HL-60/S4 treated with phorbol 12-myristate 13-acetate at 8.2 ng/mL for 4 days and 3 days (cell line): ENCODE results near the gene C1orf50.
"Not testable (repeated sequence)": the region's sequence is repeated elsewhere in the genome, so short reads cannot be mapped to it uniquely, and the experiment has no call there.

Experiments used
- in situ Hi-C: fragments of 300-500 bp; cut with MboI; formaldehyde crosslinking; loops from 2 replicates; pipeline ENCODE4 v1.15.0; 2022; ENCODE audit warnings: low sequenced_read_pairs

Gene C1orf50

DNA sequence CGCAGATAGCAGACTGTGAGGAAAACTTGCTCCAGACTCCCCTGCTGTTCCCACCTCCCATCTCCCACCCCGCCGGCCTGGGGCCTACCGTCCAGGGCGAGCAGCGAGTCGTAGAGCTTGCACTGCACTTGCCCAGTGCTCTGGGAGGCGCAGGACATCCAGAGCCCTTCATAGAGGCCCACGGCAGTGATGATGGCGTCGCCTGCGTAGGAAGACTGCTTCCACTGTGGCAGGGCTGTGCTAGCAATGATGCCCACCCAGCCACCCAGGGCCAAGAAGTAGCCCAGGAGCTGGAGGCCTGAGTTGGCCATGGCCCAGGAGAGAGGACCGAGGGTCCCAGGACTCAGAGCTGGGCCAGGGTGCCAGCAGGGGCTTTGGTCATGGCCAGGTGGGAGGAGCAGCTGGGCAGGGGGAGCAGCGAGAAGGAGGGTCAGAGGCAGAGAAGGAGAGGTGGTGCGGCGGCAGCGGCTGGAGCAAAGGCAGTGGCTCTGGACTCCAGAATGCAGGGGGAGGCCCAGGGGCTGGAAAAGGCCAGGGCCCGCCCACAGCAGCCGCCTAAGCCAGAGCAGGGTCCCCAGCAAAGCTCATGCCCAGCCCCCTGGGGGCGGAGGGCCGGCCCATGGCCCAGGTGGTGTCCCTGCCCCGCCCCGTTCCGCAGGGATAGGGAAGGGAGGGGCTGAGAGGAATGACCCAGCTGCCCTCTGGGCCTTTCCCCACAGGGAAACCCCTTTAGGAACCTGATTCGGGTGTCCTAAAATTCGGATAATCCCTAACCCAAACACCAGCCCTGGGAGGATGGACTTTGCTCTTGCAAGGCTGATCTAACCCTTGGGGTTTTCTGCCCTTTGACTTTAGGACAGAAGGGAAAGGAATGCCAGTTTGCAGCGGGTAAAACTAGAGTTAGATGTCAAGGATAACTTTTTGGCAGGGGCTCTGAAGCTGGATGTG is 27.0 kb upstream of the C1orf50 start, which contains the start of gene CLDN19:
CLDN19 (minus strand) TSS at position 484 of the 948 bp plus-strand sequence; CDS start at position 311, 173 bp downstream.
- in situ Hi-C loops = no loop called here

DNA sequence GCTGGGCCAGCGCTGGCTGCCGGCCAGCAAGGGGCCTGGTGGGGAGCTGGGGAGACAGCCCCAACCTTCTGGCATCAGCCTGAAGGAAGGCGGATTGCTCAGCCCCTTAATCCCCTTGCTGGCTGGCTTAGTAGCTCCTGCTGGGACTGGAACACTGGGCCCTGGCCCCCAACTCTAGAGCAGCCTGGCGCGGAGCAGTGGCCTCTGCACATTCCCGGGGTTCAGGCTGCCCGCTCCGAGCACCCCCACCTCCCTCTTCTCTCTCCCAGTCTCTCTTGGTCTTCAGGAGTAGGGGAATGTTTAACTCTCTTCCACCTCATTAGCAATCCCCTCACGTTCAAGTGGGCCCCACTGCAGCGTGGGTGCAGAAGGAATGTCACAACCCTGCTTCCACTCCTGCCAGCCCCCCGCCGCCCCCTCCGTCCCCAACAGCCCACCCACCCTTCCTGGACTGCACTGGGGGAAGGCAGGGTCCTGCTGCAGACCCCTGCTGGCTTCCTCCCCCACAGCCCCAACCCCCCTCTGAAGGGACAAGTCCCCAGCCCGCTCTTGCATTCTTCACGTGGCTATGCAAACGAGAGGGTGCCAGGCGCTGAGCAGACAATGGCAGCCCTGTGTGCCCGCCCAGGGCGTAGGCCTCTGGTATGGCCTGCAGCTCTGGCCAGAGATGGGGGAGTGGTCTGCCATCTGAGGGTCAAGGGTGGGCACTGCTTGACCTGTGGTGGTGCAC is 26.0 kb upstream of the C1orf50 start:
- in situ Hi-C loops = no loop called here

DNA sequence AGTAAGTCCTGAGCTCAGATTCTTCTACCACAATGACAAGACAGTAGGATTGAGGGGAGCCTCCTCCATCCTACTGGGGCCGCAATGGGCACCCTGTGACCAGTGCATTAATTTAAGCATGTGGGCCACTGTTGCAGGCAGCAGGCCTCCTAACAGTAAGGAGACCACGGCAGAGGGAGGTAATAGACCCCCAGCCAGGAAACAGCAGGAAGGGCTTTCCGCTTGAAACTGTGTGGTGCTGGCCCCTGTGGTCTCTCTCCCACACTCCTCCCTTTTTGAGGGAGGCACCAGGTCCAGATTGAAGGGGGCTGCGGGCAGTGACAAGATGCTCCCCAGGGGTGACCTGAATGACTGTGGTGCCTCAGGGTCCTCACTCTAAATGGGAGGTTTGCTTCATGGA is 25.3 kb upstream of the C1orf50 start:
- in situ Hi-C loops = no loop called here

DNA sequence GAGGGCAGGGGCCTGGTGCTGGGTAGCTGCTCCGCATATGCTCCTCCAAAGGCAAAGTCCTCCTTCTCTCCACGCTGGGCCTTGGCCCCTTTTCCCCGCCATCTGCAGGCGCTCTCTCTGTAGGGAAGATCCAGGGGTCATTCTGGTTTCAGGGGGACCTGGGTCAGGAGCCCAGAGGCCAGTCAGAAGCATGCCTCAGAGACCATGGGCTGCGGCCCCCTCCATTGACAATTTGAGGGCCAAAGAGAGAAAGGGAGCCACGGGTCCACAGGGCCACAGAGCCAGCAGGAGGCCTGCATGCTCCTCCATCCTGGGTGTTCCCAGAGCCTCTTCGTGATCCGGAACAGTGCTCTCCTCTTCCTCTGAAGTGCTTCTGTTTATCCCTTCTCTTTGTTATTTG is 24.9 kb upstream of the C1orf50 start:
- in situ Hi-C loops = no loop called here

DNA sequence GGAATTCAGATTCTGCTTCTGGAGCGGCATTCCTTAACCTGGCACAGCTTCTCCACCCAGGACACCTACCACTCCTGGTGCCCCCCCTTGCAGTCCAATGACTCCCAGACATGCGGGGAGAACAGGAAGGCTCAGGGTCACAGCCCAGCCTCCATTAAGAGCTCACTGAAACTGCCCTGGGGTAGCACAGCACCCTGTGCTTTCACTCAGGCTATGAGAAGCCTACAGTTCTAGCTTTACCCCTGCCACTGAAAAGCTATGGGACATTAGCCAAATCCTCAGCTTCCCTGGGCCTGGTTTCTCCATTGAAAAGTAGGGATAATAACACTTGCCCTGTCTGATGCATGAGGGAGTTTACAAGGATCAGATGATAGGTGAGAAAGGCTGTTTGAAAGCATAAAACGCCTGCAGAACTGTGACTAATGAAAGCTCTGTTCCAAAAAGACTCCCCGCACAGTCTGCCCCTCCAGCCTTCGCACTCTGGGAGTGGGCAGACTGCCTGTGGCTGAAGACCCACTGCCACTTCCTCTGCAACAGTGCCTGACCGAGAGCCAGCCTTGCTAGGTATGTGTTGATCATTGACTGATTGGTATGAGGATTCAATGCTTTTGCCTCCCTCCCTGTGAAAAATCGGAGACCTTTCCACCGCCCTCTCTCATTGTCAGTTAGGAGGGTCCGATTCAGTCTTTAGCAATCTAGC is 24.3 kb upstream of the C1orf50 start:
- in situ Hi-C loops = no loop called here

DNA sequence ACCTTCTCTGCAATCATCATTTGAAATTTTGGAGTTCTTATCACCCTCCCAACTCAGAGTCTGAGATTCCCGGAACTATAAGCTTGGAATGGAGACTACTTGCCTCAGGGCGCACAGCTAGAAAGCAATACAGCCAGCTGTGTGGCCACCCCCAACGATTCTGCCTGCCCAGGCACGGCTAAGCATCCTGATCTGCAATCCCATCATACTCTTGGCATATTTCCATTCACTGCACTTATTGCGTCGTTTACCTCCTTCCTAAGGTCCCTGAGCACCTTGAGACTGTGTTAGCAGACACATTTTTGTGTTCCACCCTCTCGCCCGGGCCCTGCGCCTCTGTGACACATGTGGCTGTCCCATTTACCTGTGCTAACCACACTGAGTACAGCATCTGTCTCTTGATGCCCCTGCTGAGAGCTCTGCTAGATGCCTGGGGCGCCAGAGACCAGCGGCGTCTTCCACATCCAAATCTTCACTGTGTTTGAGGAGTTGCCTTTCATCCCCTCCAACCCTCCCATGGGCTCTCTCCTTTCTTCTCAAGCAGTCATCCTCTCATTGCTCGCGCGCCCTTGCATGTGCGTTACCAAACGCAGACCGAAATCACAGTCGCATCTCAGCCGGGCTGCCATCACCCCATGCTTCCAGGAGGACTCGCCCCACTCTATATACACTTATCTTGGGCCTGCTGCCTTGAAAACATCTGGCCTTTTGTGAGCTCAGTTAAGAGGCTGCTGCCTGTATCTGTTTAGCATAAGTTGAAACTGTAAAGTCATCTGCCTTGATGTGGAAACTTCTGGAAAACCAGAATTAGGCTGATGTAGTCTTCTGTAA is 23.5 kb upstream of the C1orf50 start:
- in situ Hi-C loops = no loop called here

GRCh38 chr1:42744148-42744413 is 23.0 kb upstream of the C1orf50 start:
- in situ Hi-C loops = no loop called here

DNA sequence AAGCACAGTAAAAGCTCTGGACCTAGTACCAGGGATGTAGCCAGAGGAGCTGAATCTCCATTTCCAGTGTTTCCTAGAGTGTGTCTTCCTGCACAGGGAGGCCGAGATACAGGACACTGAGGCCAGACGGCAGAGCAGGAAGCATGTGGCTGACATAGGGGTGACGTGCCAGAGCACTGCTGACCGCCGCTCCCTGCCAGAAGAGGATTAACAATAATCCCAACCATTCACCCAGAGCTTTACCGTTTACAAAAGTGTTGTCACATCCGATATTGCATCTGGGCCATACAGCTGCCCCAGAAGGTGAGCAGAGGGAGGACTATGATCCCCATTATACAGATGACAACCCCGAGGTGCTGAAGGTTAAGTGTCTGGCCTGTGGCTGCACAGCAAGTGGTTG is 21.2 kb upstream of the C1orf50 start:
- in situ Hi-C loops = no loop called here

GRCh38 chr1:42746436-42747105 is 20.5 kb upstream of the C1orf50 start:
- in situ Hi-C loops = no loop called here

- in situ Hi-C loops = no loop called here
Observed at GRCh38 chr1:42747125-42747524, 19.9 kb upstream of the C1orf50 start.

DNA sequence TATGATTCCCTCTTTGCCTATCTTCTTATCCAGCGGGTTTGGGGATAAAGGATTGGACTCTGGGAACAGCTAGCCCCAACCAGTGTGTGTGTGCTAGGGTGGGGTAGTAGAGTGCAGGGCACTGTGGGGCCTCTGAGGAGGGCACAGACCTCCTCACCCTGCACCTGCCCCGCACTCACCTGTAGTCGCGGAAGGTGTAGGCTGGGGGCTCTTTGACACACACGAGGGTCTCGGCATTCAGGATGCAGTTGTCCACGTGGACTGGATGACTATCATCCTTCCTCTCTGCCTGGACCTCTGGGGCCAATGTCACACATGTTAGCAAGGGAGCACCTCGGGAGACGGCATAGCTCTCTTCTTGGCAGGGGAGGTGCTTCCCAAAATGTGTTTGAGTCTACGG is 19.0 kb upstream of the C1orf50 start:
- in situ Hi-C loops = no loop called here

GRCh38 chr1:42748461-42749410 is 18.3 kb upstream of the C1orf50 start:
- in situ Hi-C loops = no loop called here

DNA sequence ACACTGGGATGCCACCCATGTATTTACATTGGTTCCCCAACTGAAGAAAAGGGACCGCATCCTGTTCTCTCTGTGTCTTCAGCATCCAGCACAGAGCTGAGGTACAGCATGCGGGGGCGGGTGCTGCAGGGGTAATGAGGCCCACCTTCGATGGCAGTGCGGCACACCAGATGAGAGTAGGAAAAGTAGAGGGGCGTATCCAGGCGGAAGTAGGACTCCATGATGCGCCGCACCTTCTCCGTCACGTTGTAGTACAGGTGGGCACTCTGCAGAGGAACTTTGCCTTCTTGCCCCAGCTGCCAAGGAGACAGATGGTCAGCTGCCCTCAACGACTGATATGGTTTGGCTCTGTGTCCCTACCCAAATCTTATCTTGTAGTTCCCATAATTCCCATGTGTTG is 17.0 kb upstream of the C1orf50 start:
- in situ Hi-C loops = no loop called here

DNA sequence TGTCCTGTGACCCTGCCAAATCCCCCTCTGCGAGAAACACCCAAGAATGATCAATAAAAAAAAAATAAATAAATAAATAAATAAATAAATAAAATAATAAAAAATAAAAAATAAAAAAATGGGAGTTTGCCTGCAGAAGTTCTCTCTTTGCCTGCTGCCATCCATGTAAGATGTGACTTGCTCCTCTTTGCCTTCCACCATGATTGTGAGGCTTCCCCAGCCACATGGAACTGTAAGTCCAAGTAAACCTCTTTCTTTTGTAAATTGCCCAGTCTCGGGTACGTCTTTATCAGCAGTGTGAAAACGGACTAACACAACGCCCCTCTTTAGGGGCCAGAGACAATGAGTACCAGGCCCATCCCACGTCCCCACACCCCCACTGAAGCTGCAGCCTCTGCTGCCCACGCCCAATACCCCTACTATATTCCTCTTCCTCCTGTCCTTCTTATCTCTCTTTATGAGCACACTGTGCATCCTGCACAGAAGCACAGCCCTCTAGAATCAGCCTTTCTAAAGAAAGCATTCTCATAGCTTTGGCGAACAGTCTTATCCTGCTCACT is 15.5 kb upstream of the C1orf50 start:
- in situ Hi-C loops = not testable (repeated sequence)

- in situ Hi-C loops = no loop called here
Observed at GRCh38 chr1:42752284-42752683, 14.8 kb upstream of the C1orf50 start.

- in situ Hi-C loops = no loop called here
Observed at GRCh38 chr1:42753070-42753469, 14.0 kb upstream of the C1orf50 start.

GRCh38 chr1:42756956-42757891 is 9.8 kb upstream of the C1orf50 start:
- in situ Hi-C loops = no loop called here

GRCh38 chr1:42757892-42758275 is 9.2 kb upstream of the C1orf50 start:
- in situ Hi-C loops = no loop called here
